ENCODE measurements around the gene TBPL2.

Gene TBPL2

GRCh38 chr14:55454264-55455002 lies 14.0 kb upstream of the TBPL2 start:
- H3K4me1 ChIP-seq (ENCODE audit: insufficient read depth, low read length), result peaks cover 7% of the 10 kb centered on the region
- H3K4me3 ChIP-seq (ENCODE audit: low read length), result no peak overlapping the region
- no peaks in the 10 kb centered on the region for H3K36me3 ChIP-seq (ENCODE audit: insufficient read depth, low read depth, low read length)
- no peak overlapping the region for H3K9ac ChIP-seq (ENCODE audit: low read depth, low read length)
- H3K9me3 ChIP-seq (ENCODE audit: insufficient read depth, low read depth, low read length), result no peaks in the 10 kb centered on the region
- no peak overlapping the region for H3K27ac ChIP-seq (ENCODE audit: low read length)
- H3K27me3 ChIP-seq (ENCODE audit: insufficient read depth, low read length), result no peaks in the 10 kb centered on the region

- no peak overlapping the region for H3K9ac ChIP-seq (ENCODE audit: low read depth, low read length)
- H3K9me3 ChIP-seq (ENCODE audit: insufficient read depth, low read depth, low read length), result no peaks in the 10 kb centered on the region
- no peak overlapping the region for H3K4me3 ChIP-seq (ENCODE audit: low read length)
- H3K36me3 ChIP-seq (ENCODE audit: insufficient read depth, low read depth, low read length), result no peaks in the 10 kb centered on the region
- no peaks in the 10 kb centered on the region for H3K27me3 ChIP-seq (ENCODE audit: insufficient read depth, low read length)
- peaks cover 7% of the 10 kb centered on the region for H3K4me1 ChIP-seq (ENCODE audit: insufficient read depth, low read length)
- H3K27ac ChIP-seq (ENCODE audit: low read length), result no peak overlapping the region
Observed at GRCh38 chr14:55451950-55452349, 11.5 kb upstream of the TBPL2 start.

GRCh38 chr14:55451398-55451797 lies 11.0 kb upstream of the TBPL2 start:
- H3K4me1 ChIP-seq (ENCODE audit: insufficient read depth, low read length), result peaks cover 7% of the 10 kb centered on the region
- H3K4me3 ChIP-seq (ENCODE audit: low read length), result no peak overlapping the region
- no peak overlapping the region for H3K9ac ChIP-seq (ENCODE audit: low read depth, low read length)
- no peaks in the 10 kb centered on the region for H3K9me3 ChIP-seq (ENCODE audit: insufficient read depth, low read depth, low read length)
- H3K27ac ChIP-seq (ENCODE audit: low read length), result no peak overlapping the region
- no peaks in the 10 kb centered on the region for H3K36me3 ChIP-seq (ENCODE audit: insufficient read depth, low read depth, low read length)
- H3K27me3 ChIP-seq (ENCODE audit: insufficient read depth, low read length), result no peaks in the 10 kb centered on the region

- Histone ChIP-seq H3K27ac (ENCODE audit: low read length) (no peak overlapping the region), H3K4me1 (ENCODE audit: insufficient read depth, low read length) (peaks cover 7% of the 10 kb centered on the region), H3K9me3 (ENCODE audit: insufficient read depth, low read depth, low read length) (no peaks in the 10 kb centered on the region), H3K4me3 (ENCODE audit: low read length) (no peak overlapping the region), H3K27me3 (ENCODE audit: insufficient read depth, low read length) (no peaks in the 10 kb centered on the region), H3K36me3 (ENCODE audit: insufficient read depth, low read depth, low read length) (no peaks in the 10 kb centered on the region), H3K9ac (ENCODE audit: low read depth, low read length) (no peak overlapping the region)
Observed at GRCh38 chr14:55450987-55451386, 10.6 kb upstream of the TBPL2 start.

- no peaks in the 10 kb centered on the region for H3K27me3 ChIP-seq (ENCODE audit: insufficient read depth, low read length)
- no peaks in the 10 kb centered on the region for H3K36me3 ChIP-seq (ENCODE audit: insufficient read depth, low read depth, low read length)
- no peak overlapping the region for H3K4me3 ChIP-seq (ENCODE audit: low read length)
- no peaks in the 10 kb centered on the region for H3K9me3 ChIP-seq (ENCODE audit: insufficient read depth, low read depth, low read length)
- no peak overlapping the region for H3K27ac ChIP-seq (ENCODE audit: low read length)
- H3K4me1 ChIP-seq (ENCODE audit: insufficient read depth, low read length), result peaks cover 7% of the 10 kb centered on the region
- H3K9ac ChIP-seq (ENCODE audit: low read depth, low read length), result no peak overlapping the region
Observed at GRCh38 chr14:55450539-55450938, 10.1 kb upstream of the TBPL2 start.

- H3K4me1 ChIP-seq (ENCODE audit: insufficient read depth, low read length), result peaks cover 7% of the 10 kb centered on the region
- H3K27ac ChIP-seq (ENCODE audit: low read length), result no peak overlapping the region
Observed at GRCh38 chr14:55450124-55450523, 9.7 kb upstream of the TBPL2 start.

GRCh38 chr14:55449116-55449515 lies 8.7 kb upstream of the TBPL2 start:
- Histone ChIP-seq H3K36me3 (ENCODE audit: insufficient read depth, low read depth, low read length) (no peaks in the 10 kb centered on the region), H3K9ac (ENCODE audit: low read depth, low read length) (no peak overlapping the region), H3K9me3 (ENCODE audit: insufficient read depth, low read depth, low read length) (no peaks in the 10 kb centered on the region), H3K27me3 (ENCODE audit: insufficient read depth, low read length) (no peaks in the 10 kb centered on the region), H3K4me1 (ENCODE audit: insufficient read depth, low read length) (peaks cover 5% of the 10 kb centered on the region), H3K27ac (ENCODE audit: low read length) (no peak overlapping the region), H3K4me3 (ENCODE audit: low read length) (no peak overlapping the region)

More at GRCh38 chr14:55450124-55450523, 9.7 kb upstream of the TBPL2 start:
- H3K36me3 ChIP-seq (ENCODE audit: insufficient read depth, low read depth, low read length), result no peaks in the 10 kb centered on the region
- H3K9ac ChIP-seq (ENCODE audit: low read depth, low read length), result no peak overlapping the region
- no peak overlapping the region for H3K4me3 ChIP-seq (ENCODE audit: low read length)
- H3K27me3 ChIP-seq (ENCODE audit: insufficient read depth, low read length), result no peaks in the 10 kb centered on the region
- H3K9me3 ChIP-seq (ENCODE audit: insufficient read depth, low read depth, low read length), result no peaks in the 10 kb centered on the region

- no peaks in the 10 kb centered on the region for H3K4me1 ChIP-seq (ENCODE audit: insufficient read depth, low read length)
- H3K9ac ChIP-seq (ENCODE audit: low read depth, low read length), result no peak overlapping the region
- H3K4me3 ChIP-seq (ENCODE audit: low read length), result no peak overlapping the region
- H3K9me3 ChIP-seq (ENCODE audit: insufficient read depth, low read depth, low read length), result no peaks in the 10 kb centered on the region
- no peaks in the 10 kb centered on the region for H3K36me3 ChIP-seq (ENCODE audit: insufficient read depth, low read depth, low read length)
- H3K27ac ChIP-seq (ENCODE audit: low read length), result no peak overlapping the region
- no peaks in the 10 kb centered on the region for H3K27me3 ChIP-seq (ENCODE audit: insufficient read depth, low read length)
Observed at GRCh38 chr14:55448141-55448614, 7.8 kb upstream of the TBPL2 start.

GRCh38 chr14:55446833-55447232 lies 6.4 kb upstream of the TBPL2 start:
- H3K4me1 ChIP-seq (ENCODE audit: insufficient read depth, low read length), result no peaks in the 10 kb centered on the region
- no peak overlapping the region for H3K27ac ChIP-seq (ENCODE audit: low read length)
- no peaks in the 10 kb centered on the region for H3K36me3 ChIP-seq (ENCODE audit: insufficient read depth, low read depth, low read length)
- H3K9ac ChIP-seq (ENCODE audit: low read depth, low read length), result no peak overlapping the region
- H3K9me3 ChIP-seq (ENCODE audit: insufficient read depth, low read depth, low read length), result no peaks in the 10 kb centered on the region
- H3K4me3 ChIP-seq (ENCODE audit: low read length), result no peak overlapping the region
- H3K27me3 ChIP-seq (ENCODE audit: insufficient read depth, low read length), result no peaks in the 10 kb centered on the region

GRCh38 chr14:55446127-55446736 lies 5.8 kb upstream of the TBPL2 start:
- Histone ChIP-seq H3K4me3 (ENCODE audit: low read length) (no peak overlapping the region), H3K36me3 (ENCODE audit: insufficient read depth, low read depth, low read length) (no peaks in the 10 kb centered on the region), H3K27ac (ENCODE audit: low read length) (no peak overlapping the region)

GRCh38 chr14:55441286-55441685 lies 870 bp upstream of the TBPL2 start:
- H3K9ac ChIP-seq (ENCODE audit: low read depth, low read length), result no peak overlapping the region
- no peaks in the 10 kb centered on the region for H3K27me3 ChIP-seq (ENCODE audit: insufficient read depth, low read length)
- no peaks in the 10 kb centered on the region for H3K4me1 ChIP-seq (ENCODE audit: insufficient read depth, low read length)
- no peaks in the 10 kb centered on the region for H3K36me3 ChIP-seq (ENCODE audit: insufficient read depth, low read depth, low read length)
- H3K27ac ChIP-seq (ENCODE audit: low read length), result no peak overlapping the region
- H3K4me3 ChIP-seq (ENCODE audit: low read length), result no peak overlapping the region
- no peaks in the 10 kb centered on the region for H3K9me3 ChIP-seq (ENCODE audit: insufficient read depth, low read depth, low read length)

More at GRCh38 chr14:55446127-55446736, 5.8 kb upstream of the TBPL2 start:
- no peak overlapping the region for H3K9ac ChIP-seq (ENCODE audit: low read depth, low read length)
- H3K9me3 ChIP-seq (ENCODE audit: insufficient read depth, low read depth, low read length), result no peaks in the 10 kb centered on the region
- no peaks in the 10 kb centered on the region for H3K27me3 ChIP-seq (ENCODE audit: insufficient read depth, low read length)
- H3K4me1 ChIP-seq (ENCODE audit: insufficient read depth, low read length), result no peaks in the 10 kb centered on the region

GRCh38 chr14:55438066-55438683 lies 2.2 kb downstream of the TBPL2 start:
- Histone ChIP-seq H3K27ac (ENCODE audit: low read length) (no peak overlapping the region), H3K27me3 (ENCODE audit: insufficient read depth, low read length) (no peaks in the 10 kb centered on the region), H3K9me3 (ENCODE audit: insufficient read depth, low read depth, low read length) (no peaks in the 10 kb centered on the region), H3K4me1 (ENCODE audit: insufficient read depth, low read length) (no peaks in the 10 kb centered on the region), H3K36me3 (ENCODE audit: insufficient read depth, low read depth, low read length) (no peaks in the 10 kb centered on the region), H3K9ac (ENCODE audit: low read depth, low read length) (no peak overlapping the region), H3K4me3 (ENCODE audit: low read length) (no peak overlapping the region)
